G401 (cell line): Measurements from ENCODE around the gene INO80. TPM values are rescaled to one million over a fixed set of nuclear protein-coding genes. Genes with fewer than 3 reads are reported as not detected.
"Not testable (repeated sequence)": the region's sequence is repeated elsewhere in the genome, so short reads cannot be mapped to it uniquely, and the experiment has no call there.

Source experiments
- DNase-seq: peaks from one replicate; pipeline ENCODE4 v3.0.0-alpha.2; 2015; ENCODE audit warnings: low spot score
- in situ Hi-C: cut with HindIII; loops from 2 replicates; pipeline ENCODE4 v1.10.0; 2016; ENCODE audit warnings: low sequenced_read_pairs, mixed read lengths
- total RNA-seq: library from RNA; depleted of rRNA; stranded (reverse); fragments of >200 nt; shearing (Covaris generic); gene quantifications from 2 replicates; pipeline ENCODE4 v1.2.3, GENCODE V29; 2014

The INO80 gene
- total RNA-seq, 1 experiment from 2014 or later: 35.6 TPM

- in situ Hi-C loops: no loop called here
- no peak for DNase-seq
Measured at GRCh38 chr15:41121951-41122350, 5.9 kb upstream of the INO80 start.

- in situ Hi-C loops: no loop called here
- no peak for DNase-seq
Measured at GRCh38 chr15:41116962-41117252, 827 bp upstream of the INO80 start.

GRCh38 chr15:41115652-41116115 is 396 bp downstream of the INO80 start:
- in situ Hi-C loops: no loop called here
- DNase-seq: peak; percentile 57

GRCh38 chr15:41115161-41115651 is 874 bp downstream of the INO80 start:
- DNase-seq: peak; percentile 20
- in situ Hi-C loops: no loop called here

- DNase-seq: no peak
- in situ Hi-C loops: no loop called here
Measured at GRCh38 chr15:41106947-41107346, 9.1 kb downstream of the INO80 start.

DNA sequence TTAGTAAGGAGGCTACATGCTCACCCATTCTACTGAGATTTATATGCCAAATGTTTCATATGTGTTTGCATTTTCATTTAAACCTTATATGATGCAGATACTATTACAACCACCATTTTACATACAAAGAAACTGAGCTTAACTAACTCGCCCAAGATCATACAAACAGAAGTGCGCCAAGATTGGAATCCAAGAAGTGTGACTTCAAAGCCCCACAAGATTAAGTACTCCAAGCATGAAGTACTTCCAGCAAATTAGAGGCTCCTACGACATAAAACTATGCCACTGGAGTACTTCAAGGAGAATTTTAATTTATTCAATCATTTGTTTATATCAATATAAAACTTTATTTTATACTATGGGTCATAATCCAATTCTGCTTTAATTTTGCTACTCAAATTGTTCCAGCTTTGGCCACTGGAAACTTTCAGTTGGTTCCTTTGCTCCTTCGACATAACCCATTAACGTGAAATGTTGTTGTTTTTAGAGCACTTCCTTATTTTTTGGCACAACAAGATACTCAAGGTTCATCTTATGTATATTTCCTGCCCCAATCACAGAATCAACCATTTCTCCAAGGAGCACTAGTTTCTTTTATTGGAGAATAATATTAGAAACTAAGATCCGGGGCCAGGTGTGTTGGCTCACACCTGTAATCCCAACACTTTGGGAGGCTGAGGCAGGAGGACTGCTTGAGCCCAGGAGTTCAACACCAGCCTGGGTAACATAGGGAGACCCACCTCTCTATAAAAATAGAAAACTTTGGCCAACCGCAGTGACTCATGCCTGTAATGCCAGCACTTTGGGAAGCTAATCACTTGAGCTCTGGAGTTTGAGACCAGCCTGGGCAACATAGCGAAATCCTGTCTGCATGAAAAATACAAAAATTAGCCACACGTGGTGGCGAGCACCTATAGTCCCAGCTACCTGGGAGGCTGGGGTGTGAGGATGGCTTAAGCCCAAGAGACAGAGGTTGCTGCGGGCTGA is 10.4 kb downstream of the INO80 start:
- in situ Hi-C loops: no loop called here
- no peak for DNase-seq

DNA sequence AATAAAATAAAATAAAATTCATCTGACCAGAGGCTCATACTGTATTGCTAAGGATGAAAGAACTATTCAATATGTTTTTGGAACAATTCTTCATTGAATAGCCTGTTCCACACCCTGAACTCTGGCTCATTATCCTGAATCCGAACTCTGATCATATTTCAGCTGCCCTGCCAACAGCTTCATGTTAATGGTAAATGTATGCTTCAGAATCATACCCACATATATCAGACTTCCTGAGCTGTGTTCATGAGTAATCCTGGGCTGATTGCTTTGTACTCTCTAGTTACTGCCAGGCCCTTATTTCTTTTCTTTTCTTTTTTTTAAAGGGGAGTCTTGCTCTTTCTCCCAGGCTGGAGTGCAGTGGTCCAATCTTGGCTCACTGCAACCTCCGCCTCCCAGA is 11.8 kb downstream of the INO80 start:
- DNase-seq: no peak
- in situ Hi-C loops: no loop called here

GRCh38 chr15:41102854-41103253 is 13.2 kb downstream of the INO80 start:
- in situ Hi-C loops: no loop called here
- DNase-seq: no peak

- DNase-seq: no peak
- in situ Hi-C loops: no loop called here
Measured at GRCh38 chr15:41096178-41096577, 19.9 kb downstream of the INO80 start.

GRCh38 chr15:41085029-41085428 is 31.1 kb downstream of the INO80 start:
- in situ Hi-C loops: no loop called here
- DNase-seq: no peak

DNA sequence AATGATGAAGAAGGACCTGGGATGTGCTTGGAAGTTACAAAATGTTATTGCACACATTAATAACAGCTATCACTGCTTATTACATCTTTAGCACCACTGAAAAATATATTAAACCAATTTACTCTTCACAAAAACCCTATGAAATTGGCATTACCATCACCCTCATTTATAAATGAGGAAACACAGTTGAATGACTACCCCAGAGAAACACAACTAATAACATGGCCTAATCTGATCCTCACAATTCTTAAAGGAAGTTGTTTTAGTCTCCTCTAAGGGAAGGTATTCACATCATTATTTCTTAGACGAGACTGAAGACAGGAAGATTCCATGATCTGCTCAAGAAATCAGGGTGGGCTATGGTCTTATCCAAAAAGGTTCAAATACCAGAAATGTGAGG is 35.9 kb downstream of the INO80 start:
- DNase-seq: no peak
- in situ Hi-C loops: no loop called here

DNA sequence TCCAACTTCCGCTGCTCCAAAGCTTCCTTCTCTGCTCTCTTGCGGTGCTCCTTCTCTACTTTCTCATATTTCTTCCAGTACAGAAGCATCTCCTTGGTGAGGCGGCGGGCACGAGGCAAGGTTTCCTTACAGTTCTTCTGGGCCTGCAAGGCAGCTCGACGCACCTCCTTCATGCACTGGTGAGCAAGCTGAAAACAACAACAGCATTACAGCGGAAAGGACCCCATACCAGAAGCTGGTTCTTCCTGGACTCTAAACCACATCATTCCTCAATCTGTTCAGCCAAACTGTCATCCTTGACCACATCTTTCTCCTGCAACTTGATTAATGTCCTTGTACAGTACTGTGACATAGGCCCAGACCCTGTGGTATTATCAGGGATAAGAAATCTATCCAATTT is 36.4 kb downstream of the INO80 start:
- DNase-seq: no peak

DNA sequence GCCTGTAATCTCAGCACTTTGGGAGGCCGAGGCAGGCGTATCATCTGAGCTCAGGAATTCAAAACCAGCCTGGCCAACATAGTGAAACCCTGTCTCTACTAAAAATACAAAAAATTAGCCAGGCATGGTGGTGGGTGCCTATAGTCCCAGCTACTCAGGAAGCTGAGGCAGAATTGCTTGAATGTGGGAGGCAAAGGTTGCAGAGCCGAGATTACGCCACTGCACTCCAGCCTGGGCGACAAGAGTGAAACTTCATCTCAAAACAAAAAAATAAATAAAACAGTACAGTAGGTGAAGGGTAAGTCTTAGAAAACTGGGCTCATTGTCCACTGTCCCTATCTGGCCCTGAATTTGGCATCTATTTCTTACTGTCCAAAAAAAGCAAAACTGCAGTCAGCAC is 37.2 kb downstream of the INO80 start:
- in situ Hi-C loops, DNase-seq: not testable (repeated sequence)

More for the DNA sequence above, 36.4 kb downstream of the INO80 start:
- in situ Hi-C loops: no loop called here

GRCh38 chr15:41078125-41078524 is 38.0 kb downstream of the INO80 start:
- no peak for DNase-seq
- in situ Hi-C loops: no loop called here

DNA sequence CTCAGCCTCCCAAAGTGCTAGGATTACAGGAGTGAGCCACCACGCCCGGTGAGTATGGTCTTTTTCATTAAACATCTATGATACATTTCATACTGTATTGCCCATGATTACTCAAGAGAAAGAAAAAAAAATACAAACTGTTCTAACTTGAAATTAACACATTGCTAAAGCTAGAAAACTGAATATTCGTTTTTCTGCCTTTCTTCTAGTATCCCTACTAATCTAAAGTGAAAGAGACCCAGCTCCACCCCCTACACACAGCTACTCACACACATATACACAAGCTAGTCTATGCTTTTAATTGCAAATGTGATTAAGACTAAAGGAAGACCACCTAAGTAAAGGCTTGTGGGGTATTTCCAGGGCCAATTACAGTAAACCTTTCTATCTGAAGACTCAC is 43.1 kb downstream of the INO80 start:
- in situ Hi-C loops: no loop called here
- DNase-seq: no peak

DNA sequence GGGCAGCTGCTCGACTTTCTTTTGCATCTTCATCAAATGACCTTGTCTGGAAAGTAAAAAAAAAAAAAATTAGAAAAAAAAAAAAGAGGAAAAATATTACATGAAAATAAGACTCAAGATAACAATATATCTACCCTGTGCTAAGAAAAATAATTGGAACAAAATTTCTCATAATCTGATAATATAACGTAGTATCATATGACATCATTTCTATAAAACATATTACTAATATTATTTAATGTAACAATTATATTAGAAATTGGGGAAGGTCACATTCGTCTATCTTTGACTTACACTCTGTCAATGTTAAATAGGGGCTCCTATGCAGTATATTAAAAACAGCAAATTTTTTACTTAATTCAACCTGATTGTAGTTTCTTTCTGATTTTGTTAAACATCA is 44.1 kb downstream of the INO80 start:
- in situ Hi-C loops: no loop called here
- no peak for DNase-seq

DNA sequence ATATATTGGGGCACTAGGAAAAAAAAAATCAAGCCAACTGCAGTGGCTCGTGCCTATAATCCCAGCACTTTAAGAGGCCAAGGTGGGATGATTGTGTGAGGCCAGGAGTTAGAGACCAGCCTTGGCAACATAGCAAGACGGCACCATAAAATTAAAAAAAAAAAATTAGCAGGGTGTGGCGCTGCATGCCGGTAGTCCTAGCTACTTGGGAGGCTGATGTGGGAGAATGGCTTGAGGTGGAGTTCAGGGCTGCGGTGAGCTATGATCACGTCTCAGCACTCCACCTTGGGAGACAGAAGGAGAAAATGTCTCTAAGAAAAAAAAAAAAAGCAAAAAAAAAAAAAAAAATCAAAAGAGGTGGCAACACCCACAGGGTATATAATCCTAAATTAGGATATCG is 49.6 kb downstream of the INO80 start:
- in situ Hi-C loops: no loop called here
- DNase-seq: no peak

GRCh38 chr15:41061667-41062066 is 54.4 kb downstream of the INO80 start:
- in situ Hi-C loops: no loop called here
- DNase-seq: no peak

DNA sequence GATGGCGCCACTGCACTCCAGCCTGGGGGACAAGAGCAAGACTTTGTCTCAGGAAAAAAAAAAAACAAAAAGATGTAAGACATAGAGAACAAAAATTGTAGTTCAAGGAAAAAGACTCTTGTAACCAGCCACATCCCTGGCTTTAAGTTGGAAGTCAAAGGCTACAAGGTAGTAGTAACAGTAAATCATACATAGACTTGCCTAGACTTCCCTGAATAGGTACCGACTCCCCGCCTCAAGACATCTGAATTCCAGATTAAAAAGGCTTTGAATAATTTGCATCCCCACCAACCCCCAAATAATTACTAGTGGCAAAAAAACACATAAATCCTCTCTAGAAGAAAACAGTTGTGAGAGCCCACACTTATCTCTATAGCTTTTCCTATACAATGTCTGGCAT is 55.6 kb downstream of the INO80 start:
- DNase-seq: no peak
- in situ Hi-C loops: no loop called here

- in situ Hi-C loops: no loop called here
- DNase-seq: no peak
Measured at GRCh38 chr15:41056810-41057209, 59.3 kb downstream of the INO80 start.

GRCh38 chr15:41055706-41056105 is 60.4 kb downstream of the INO80 start:
- no peak for DNase-seq
- in situ Hi-C loops: no loop called here
